ENCODE measurements around the gene PRRC2C. TPM values are rescaled to one million over a fixed set of nuclear protein-coding genes. Genes with fewer than 3 reads are reported as not detected.

PRRC2C gene
- total and polyA plus RNA-seq, 2 of the 4 experiments (the other 2 are of a cell fraction) = 54.0 to 58.3 TPM

- Histone ChIP-seq H4K20me1 (ENCODE audit: insufficient read depth, low read length) (no peaks in the 10 kb centered on the region), H2AFZ (replicated peaks; ENCODE audit: low read length, poor library complexity) (no peak overlapping the region), H2BK120ac (ENCODE audit: low read depth, low read length) (no peak overlapping the region), H2BK20ac (ENCODE audit: low read depth, low read length) (no peak overlapping the region), H3K9me1 (ENCODE audit: insufficient read depth, low read length) (peaks cover 3% of the 10 kb centered on the region; the same call in 1 of the 2 replicates), H2AK9ac (replicated peaks; ENCODE audit: low read depth, low read length, poor library complexity) (no peak overlapping the region), H3K36me3 (ENCODE audit: control insufficient read depth, insufficient read depth, low read length) (peaks cover 45% of the 10 kb centered on the region), H3K79me1 (ENCODE audit: low read depth in 1 of 2, low read length in 2 of 2) (peaks cover 14 to 23% of the 10 kb centered on the region in 2 experiments), H3K9me3 (ENCODE audit: control insufficient read depth, insufficient read depth, low read length) (no peaks in the 10 kb centered on the region), H3K56ac (ENCODE audit: extremely low read depth, insufficient read depth, low read length) (no peak overlapping the region), H4K8ac (ENCODE audit: low read depth in 2 of 2, low read length in 2 of 2) (no peak overlapping the region), H3K23ac (ENCODE audit: low read depth, low read length) (no peak overlapping the region), H3K27ac (ENCODE audit: insufficient read depth, low read length) (no peak overlapping the region), H4K5ac (ENCODE audit: low read depth, low read length) (no peak overlapping the region), H3K4ac (ENCODE audit: low read depth, low read length) (no peak overlapping the region), H3K27me3 (ENCODE audit: control insufficient read depth, insufficient read depth, low read length) (no peaks in the 10 kb centered on the region), H3K18ac (ENCODE audit: low read depth, low read length) (no peak overlapping the region), H3K4me1 (ENCODE audit: control insufficient read depth, insufficient read depth, low read length) (peaks cover 2% of the 10 kb centered on the region), H3K9ac (ENCODE audit: low read depth, low read length) (no peak overlapping the region), H3K4me3 (ENCODE audit: insufficient read depth, low read depth, low read length) (no peak overlapping the region), H2BK5ac (ENCODE audit: low read depth, low read length, poor library complexity, severe bottlenecking) (no peak overlapping the region), H2AK5ac (ENCODE audit: low read depth, low read length) (no peak overlapping the region), H4K91ac (ENCODE audit: insufficient read depth, low read depth, low read length) (no peak overlapping the region), H3K4me2 (ENCODE audit: low read depth, low read length) (no peak overlapping the region), H3K14ac (replicated peaks; ENCODE audit: low read depth, low read length) (no peak overlapping the region), H2BK15ac (ENCODE audit: low read depth, low read length) (no peak overlapping the region)
- ChIA-PET CTCF (interaction anchor here (0.8 to 1.6 kb wide), 2 partner anchors 9 to 99 kb away, joined by 3 read pairs; no protein-coding TSS in a partner anchor), POLR2A (ENCODE audit: unreplicated experiment) (no interaction called here)
- intact Hi-C loops (cut with micrococcal nuclease) = loop anchor here (2.0 kb wide), 1 partner anchor 25 kb away; no protein-coding TSS in a partner anchor
- ATAC-seq (ENCODE audit: low read depth) (no peak), DNase-seq (peak; percentile 8)
- no TSS peak for BruUV-seq (replicated peaks)
- 100% methylated on average over 1 of the region's 1 CpG; no CpG with 5 or more reads in 1 of the 2 experiments for WGBS, 2 experiments (ENCODE audit: extremely low coverage in 2 of 2, insufficient read length in 1 of 2)
- no peak for TF ChIP-seq MAFK (IDR thresholded peaks at IDR 0.05; ENCODE audit: low read depth, low read length)
- dilution Hi-C loops (cut with HindIII; ENCODE audit: low sequenced_read_pairs, unreplicated experiment) = no loop called here
- in situ Hi-C loops (cut with MboI; ENCODE audit: low sequenced_read_pairs) = no loop called here
Measured at GRCh38 chr1:171583591-171584201, 98.4 kb downstream of the PRRC2C start.

Measured in IMR-90 (cell line).